Transverse colon (tissue), 4 donors: Measurements from ENCODE around the gene POLR3G.

Experiments
- CTCF ChIP-seq, 5 experiments: fragments of 200-600 bp in 3 of 5; fragments of 450-650 bp in 2 of 5; sonication (generic) in 3 of 5; IDR thresholded peaks; 1 replicate in 2 of 5; 2 replicates in 3 of 5; pipeline ENCODE4 v1.5.1; 2016 to 2017; ENCODE audit warnings: antibody characterized with exemption in 5 of 5, inconsistent platforms in 3 of 5, mild to moderate bottlenecking in 2 of 5, moderate library complexity in 1 of 5
- POLR2A ChIP-seq: fragments of 450-650 bp; IDR thresholded peaks from one replicate; pipeline ENCODE4 v1.6.1; 2016; ENCODE audit warnings: antibody characterized with exemption, mild to moderate bottlenecking, moderate library complexity
- POLR2AphosphoS5 ChIP-seq, 3 donors: sonication (generic); formaldehyde crosslinking; IDR thresholded peaks; one replicate each; pipeline ENCODE4 v1.6.1; 2016; ENCODE audit warnings: antibody characterized with exemption in 3 of 3

- TF ChIP-seq CTCF (IDR thresholded peaks at IDR 0.05) (no peak), POLR2A (no peak), POLR2AphosphoS5 (IDR thresholded peaks at IDR 0.05) (no peak)
These were observed 76.7 kb downstream of the POLR3G start for GRCh38 chr5:90551376-90551775.
